ENCODE data around the gene RPS16. TPM values are rescaled to one million over a fixed set of nuclear protein-coding genes. Genes with fewer than 3 reads are reported as not detected.

Gene RPS16
- total and polyA plus RNA-seq, 9 of the 15 experiments (the other 6 are each of a cell fraction or from before 2014, with no cell fraction given): 82.6 to 3,671 (median 2,204) TPM

DNA sequence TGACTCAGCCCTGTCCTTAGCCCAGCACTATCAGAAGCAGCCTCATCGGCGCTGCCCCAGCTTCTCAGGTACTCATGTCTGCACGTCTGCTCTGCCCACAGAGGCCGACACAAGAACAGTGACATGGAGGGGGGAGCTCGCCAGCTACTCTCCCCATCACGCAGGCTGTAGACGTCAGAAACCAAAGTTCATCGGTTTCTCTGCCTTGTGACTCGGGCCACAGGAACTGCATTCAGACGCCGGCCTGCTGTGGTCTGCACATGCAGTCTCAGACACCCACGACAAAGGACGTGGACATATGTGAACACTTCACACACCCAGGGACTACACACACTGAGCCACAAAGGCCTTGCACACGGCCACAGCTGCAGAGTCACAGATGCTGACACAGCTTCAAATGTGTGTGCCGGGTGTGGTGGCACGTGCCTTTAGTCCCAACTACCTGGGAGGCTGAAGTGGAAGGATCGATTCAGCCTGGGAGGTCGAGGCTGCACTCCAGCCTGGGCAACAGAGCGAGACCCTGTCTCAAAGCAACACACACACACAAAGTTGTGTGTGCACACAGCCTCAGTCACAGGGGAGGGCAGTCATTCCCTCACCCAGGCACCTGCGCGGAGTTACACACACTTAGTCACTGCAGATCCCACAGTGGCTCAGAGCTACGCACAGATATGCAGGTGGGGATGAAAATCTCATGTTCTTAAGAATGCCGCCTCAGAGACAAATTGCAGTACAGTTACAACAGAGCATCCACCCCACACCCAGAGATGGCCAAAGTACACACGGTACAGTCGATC, 34.0 kb downstream of the RPS16 start (continued):
- TF ChIP-seq, protein P1, sequence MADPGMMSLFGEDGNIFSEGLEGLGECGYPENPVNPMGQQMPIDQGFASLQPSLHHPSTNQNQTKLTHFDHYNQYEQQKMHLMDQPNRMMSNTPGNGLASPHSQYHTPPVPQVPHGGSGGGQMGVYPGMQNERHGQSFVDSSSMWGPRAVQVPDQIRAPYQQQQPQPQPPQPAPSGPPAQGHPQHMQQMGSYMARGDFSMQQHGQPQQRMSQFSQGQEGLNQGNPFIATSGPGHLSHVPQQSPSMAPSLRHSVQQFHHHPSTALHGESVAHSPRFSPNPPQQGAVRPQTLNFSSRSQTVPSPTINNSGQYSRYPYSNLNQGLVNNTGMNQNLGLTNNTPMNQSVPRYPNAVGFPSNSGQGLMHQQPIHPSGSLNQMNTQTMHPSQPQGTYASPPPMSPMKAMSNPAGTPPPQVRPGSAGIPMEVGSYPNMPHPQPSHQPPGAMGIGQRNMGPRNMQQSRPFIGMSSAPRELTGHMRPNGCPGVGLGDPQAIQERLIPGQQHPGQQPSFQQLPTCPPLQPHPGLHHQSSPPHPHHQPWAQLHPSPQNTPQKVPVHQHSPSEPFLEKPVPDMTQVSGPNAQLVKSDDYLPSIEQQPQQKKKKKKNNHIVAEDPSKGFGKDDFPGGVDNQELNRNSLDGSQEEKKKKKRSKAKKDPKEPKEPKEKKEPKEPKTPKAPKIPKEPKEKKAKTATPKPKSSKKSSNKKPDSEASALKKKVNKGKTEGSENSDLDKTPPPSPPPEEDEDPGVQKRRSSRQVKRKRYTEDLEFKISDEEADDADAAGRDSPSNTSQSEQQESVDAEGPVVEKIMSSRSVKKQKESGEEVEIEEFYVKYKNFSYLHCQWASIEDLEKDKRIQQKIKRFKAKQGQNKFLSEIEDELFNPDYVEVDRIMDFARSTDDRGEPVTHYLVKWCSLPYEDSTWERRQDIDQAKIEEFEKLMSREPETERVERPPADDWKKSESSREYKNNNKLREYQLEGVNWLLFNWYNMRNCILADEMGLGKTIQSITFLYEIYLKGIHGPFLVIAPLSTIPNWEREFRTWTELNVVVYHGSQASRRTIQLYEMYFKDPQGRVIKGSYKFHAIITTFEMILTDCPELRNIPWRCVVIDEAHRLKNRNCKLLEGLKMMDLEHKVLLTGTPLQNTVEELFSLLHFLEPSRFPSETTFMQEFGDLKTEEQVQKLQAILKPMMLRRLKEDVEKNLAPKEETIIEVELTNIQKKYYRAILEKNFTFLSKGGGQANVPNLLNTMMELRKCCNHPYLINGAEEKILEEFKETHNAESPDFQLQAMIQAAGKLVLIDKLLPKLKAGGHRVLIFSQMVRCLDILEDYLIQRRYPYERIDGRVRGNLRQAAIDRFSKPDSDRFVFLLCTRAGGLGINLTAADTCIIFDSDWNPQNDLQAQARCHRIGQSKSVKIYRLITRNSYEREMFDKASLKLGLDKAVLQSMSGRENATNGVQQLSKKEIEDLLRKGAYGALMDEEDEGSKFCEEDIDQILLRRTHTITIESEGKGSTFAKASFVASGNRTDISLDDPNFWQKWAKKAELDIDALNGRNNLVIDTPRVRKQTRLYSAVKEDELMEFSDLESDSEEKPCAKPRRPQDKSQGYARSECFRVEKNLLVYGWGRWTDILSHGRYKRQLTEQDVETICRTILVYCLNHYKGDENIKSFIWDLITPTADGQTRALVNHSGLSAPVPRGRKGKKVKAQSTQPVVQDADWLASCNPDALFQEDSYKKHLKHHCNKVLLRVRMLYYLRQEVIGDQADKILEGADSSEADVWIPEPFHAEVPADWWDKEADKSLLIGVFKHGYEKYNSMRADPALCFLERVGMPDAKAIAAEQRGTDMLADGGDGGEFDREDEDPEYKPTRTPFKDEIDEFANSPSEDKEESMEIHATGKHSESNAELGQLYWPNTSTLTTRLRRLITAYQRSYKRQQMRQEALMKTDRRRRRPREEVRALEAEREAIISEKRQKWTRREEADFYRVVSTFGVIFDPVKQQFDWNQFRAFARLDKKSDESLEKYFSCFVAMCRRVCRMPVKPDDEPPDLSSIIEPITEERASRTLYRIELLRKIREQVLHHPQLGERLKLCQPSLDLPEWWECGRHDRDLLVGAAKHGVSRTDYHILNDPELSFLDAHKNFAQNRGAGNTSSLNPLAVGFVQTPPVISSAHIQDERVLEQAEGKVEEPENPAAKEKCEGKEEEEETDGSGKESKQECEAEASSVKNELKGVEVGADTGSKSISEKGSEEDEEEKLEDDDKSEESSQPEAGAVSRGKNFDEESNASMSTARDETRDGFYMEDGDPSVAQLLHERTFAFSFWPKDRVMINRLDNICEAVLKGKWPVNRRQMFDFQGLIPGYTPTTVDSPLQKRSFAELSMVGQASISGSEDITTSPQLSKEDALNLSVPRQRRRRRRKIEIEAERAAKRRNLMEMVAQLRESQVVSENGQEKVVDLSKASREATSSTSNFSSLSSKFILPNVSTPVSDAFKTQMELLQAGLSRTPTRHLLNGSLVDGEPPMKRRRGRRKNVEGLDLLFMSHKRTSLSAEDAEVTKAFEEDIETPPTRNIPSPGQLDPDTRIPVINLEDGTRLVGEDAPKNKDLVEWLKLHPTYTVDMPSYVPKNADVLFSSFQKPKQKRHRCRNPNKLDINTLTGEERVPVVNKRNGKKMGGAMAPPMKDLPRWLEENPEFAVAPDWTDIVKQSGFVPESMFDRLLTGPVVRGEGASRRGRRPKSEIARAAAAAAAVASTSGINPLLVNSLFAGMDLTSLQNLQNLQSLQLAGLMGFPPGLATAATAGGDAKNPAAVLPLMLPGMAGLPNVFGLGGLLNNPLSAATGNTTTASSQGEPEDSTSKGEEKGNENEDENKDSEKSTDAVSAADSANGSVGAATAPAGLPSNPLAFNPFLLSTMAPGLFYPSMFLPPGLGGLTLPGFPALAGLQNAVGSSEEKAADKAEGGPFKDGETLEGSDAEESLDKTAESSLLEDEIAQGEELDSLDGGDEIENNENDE (IDR thresholded peaks at IDR 0.05; ENCODE audit: low read depth, low read length): no peak
- TF ChIP-seq ZC3H4 (CRISPR knock-in tag; IDR thresholded peaks at IDR 0.05; ENCODE audit: borderline replicate concordance) (no peak; the same call in 1 of the 2 replicates), CREBBP (IDR thresholded peaks at IDR 0.05; ENCODE audit: low read depth, low read length) (no peak), HCFC1 (IDR thresholded peaks at IDR 0.05; ENCODE audit: low read depth, low read length) (no peak), ELF2 (CRISPR knock-in tag; IDR thresholded peaks at IDR 0.05) (no peak), ARHGAP35 (IDR thresholded peaks at IDR 0.05; ENCODE audit: partially characterized antibody) (no peak), RAD21 (CRISPR knock-in tag; conservative IDR thresholded peaks at IDR 0.05 in 1 of 2, IDR thresholded peaks at IDR 0.05 in 1 of 2) (no peak), OTX1 (CRISPR knock-in tag; IDR thresholded peaks at IDR 0.05) (no peak), PCBP2 (IDR thresholded peaks at IDR 0.05; ENCODE audit: low read depth, low read length, poor library complexity, severe bottlenecking) (no peak), MCM5 (IDR thresholded peaks at IDR 0.05; ENCODE audit: low read depth) (no peak), ZNF354B (CRISPR knock-in tag; IDR thresholded peaks at IDR 0.05) (no peak), RCOR1 (IDR thresholded peaks at IDR 0.05; ENCODE audit: borderline replicate concordance in 1 of 2, low read depth in 2 of 2, low read length in 2 of 2) (0 out of 4 replicates have a peak, but pooled peaks of 1 of the 2 experiments have one; percentile 2), STAG1 (CRISPR knock-in tag; IDR thresholded peaks at IDR 0.05; ENCODE audit: borderline replicate concordance) (no peak)
- TF ChIP-seq, protein P2, sequence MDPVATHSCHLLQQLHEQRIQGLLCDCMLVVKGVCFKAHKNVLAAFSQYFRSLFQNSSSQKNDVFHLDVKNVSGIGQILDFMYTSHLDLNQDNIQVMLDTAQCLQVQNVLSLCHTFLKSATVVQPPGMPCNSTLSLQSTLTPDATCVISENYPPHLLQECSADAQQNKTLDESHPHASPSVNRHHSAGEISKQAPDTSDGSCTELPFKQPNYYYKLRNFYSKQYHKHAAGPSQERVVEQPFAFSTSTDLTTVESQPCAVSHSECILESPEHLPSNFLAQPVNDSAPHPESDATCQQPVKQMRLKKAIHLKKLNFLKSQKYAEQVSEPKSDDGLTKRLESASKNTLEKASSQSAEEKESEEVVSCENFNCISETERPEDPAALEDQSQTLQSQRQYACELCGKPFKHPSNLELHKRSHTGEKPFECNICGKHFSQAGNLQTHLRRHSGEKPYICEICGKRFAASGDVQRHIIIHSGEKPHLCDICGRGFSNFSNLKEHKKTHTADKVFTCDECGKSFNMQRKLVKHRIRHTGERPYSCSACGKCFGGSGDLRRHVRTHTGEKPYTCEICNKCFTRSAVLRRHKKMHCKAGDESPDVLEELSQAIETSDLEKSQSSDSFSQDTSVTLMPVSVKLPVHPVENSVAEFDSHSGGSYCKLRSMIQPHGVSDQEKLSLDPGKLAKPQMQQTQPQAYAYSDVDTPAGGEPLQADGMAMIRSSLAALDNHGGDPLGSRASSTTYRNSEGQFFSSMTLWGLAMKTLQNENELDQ (CRISPR knock-in tag; IDR thresholded peaks at IDR 0.05; ENCODE audit: borderline replicate concordance): no peak

Data from K562 (cell line).